HG03460 (cell line): ENCODE data around the gene SPATA13.

Experiments used
- ATAC-seq: cut with Tn5 transposase; IDR thresholded peaks from one replicate; pipeline ENCODE4 v1.9.1; 2021; ENCODE audit not compliant: unreplicated experiment

The SPATA13 gene

DNA sequence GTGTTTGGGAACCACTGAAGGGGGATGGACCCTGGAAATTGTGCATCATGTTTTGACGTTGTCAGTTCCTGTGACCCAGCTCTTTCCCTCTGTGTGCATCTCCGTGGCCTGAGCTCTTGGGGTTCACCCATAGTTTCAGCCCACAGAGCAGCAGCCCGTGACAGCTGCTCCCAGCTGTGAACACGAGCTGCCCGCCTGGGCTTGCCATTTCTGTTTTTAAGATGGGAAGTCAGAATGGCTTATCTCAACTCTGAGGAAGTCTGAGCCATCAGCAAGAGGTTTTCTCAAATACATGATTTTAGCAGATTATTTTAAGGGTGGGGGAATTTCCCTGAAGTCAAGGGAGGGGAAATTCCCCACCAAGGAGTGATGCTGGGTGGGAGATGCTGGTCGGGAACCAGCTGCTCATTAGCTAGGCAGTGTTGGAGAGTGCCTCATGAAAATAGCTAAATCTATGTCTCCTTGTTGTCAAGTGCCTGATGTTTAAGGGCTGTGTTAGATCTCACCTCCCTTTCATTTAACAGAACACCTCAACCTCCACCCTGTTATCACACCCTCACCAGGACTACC, 114.0 kb downstream of the SPATA13 start:
- peak; percentile 55 for ATAC-seq

DNA sequence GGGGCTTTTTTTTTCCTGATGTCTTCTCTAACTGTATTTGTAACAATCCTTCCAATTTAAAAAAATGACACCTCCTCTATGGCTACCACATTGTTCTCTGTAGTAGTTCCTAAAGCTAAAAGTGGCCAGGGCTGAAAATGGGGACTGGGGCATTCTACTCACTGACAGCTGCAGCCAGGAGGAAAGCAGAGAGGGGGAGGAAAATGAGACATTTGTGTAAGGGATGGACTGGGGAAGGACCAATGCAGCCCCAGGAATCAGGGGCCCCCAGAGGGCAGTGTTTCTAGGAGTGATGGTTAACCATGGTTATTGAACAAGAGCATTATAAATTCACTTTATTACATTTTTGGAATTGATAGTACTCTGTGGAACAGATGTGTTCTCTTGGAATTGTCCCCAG, 114.5 kb downstream of the SPATA13 start:
- no peak for ATAC-seq

DNA sequence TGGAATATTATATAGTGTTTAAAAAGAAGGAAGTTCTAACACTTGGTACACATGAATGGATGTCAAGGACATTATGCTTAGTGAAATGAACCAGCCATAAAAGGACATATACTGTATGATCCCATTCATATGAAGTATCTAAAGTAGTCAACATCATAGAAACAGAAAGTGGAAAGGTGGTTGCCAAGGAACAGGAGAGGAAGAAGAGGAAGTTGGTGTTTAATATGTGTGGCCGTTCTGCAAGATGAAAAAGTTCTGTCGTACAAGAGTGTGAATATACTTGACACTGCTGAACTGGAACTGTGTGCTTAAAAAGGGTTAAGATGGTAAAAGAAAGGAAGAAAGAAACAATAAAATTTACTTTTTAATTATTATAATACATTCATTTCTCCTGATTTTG, 115.8 kb downstream of the SPATA13 start:
- ATAC-seq: no peak

DNA sequence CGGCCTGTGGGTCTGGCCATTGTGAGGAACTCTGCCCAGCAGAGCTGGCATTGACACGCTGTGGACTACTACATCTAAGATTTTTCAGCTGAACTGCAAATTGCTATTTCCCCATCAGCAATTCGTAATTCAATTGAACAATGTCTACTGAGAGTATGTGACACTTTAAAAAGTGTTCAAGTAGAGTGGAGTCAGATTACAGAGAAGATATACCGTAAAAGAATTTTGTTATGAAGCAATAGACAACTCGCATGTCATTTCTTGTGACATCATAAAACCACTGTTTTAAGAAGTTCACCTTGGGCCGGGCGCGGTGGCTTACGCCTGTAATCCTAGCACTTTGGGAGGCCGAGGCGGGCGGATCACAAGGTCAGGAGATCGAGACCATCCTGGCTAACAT, 116.3 kb downstream of the SPATA13 start:
- ATAC-seq: no peak

DNA sequence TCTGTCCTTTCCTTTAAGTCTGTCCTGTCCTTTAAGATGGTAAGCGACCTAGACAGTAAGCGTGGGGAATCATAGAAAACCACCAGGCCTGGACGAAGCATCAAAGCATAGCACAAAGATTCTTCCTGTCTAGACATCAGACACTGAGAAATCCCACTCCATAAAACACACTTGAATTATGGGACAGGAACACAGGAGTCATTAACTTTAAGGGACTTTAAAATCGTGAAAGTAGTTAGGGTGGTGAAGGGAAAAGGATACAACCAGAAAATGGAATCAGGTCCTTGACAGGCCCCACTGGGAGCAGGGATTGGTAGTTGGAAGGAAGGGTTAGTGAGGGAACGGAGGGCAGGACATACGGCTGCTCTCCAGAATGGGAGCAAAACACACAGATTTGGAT, 117.2 kb downstream of the SPATA13 start:
- ATAC-seq: no peak

DNA sequence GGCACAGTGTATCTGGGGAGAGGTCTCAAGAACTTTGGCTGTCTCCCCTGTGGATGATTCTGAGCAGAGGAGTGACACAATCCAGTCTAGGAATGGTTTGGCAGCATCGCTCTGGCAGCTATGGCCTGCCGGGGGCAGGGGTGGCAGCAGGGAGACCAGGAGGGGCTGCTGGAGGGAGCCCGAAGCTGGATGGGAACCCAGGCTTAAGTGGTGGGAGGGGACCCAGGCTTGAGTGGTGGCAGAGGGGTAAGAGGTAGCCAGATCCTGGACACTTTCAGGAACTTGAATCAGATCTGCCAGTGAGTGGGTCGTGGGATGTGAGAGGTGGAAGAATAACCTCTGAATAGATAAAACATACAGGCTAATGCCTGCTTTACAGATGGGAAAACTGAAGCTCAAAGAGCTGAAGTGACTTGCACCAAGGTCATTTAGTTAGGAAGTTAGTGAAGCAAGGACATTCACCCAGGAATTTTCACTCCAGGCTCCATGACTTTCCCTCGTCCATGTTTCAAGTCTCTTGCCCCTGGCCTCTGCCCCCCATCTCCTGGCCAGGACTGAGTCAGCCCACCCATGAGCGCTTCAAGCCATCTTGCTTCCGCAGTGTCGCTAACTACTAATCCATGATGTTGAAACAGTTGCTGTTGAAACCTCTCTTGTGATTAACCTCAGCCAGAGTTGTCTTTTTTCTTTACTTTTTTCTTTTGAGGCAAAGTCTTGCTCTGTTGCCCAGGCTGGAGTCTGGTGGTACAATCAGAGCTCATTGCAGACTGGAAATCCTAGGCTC, 119.0 kb downstream of the SPATA13 start:
- ATAC-seq: no peak

DNA sequence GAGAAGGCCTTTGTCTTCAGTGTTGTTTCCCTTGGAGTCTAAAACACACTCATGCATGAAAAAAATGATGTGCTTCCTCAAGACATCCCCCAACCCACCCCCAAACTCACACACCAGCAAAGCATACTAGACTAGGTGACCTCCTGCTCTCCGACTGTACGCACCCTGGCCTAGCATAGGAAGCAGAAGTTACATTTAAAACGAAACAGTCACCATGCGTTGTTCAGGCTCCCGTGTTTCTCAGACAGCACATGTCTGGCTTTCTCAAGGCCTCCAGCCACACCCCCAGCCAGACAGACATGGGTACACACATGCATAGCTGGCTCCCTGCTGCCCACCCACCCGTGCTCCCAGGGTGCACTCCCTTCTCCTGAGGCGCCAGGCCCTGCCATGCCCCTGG, 120.2 kb downstream of the SPATA13 start:
- peak; percentile 62 for ATAC-seq

DNA sequence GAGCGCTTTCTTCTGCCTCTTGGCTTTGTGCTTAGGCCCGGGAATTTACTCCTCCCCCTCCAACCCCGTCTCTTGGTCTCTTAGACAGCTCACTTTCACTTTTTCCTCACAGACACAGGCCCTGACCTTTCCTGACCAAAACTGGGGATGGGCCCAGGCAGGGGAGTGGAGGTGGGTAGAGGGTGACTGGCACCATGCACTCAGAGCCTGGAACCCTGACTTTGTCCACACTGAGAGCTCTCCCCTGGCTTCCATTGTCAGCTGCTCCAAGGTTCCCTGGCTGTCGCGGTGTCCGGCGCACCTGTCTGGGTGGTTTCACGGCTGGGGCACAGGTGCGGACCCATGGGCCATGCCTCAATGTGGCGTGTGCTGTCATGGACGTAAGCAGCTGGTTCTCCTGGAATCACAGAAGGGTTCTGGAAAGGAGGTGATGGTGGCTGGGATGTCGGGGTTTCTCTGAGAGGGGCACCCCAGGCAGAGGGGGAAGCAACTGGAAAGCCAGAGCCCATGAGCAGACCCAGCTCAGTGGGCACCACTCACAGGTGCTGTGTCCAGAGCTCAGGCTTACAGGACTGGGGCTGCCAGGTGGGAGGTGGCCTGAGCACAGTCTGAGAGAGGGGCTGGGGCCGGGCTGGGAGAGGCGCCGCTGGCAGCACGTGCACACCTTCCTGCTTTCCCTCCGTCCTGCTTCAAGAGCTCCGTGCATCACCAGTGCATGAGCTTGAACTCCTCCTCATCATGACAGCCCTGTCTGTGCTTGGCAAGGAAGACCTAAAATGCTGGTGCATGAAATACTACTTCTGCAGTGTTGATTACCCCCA, 120.9 kb downstream of the SPATA13 start:
- no peak for ATAC-seq

DNA sequence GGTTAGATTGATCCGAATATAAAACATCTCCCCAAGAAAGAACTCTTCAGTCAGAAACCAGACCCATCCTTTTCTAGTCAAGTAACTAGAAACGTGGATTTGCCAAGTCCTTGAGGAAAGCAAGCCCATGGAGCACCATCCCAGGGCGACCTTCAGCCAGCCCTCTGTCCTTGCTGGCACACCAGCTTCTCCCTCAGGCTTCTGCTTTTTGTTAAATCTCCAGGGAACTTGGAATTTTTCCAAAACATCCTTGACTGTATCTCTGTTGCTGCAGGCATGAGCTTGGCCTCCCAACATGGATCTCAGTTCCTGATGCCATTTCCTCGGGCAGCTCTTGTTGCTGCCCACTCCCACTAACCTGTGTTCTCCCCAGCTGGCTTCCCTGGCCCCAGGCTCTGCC, 121.7 kb downstream of the SPATA13 start:
- ATAC-seq: no peak

DNA sequence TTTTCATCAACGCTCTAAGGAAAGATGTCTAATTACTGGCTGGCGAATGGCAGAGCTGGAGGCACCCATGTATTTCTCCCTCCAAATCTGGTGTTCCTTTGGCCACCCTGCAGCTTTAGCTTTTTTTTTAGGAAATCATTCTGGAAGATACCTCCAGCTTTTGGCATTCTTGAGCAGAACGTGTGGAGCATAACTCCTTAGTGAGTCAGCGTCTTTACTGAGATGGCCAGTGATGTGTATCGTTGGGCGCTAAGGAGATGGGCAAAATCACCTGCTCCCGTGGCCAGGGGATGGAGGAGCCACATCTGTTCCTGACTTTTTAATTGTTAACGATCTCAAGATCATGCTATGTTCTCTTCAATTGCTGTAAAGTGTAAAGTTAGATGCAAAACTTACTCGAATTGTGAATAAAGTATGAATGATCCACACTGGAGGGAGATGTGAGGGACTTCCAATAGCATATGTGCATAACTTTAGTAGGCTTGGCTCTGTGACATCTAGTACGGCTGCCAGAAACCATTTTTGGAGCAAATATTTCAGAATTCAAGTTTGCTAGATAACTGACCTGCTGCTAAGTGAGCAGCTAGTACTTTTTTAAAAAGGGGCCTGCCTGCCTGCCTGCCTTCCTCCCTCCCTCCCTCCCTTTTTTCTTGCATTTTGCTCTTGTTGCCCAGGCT, 124.5 kb downstream of the SPATA13 start:
- no peak for ATAC-seq

DNA sequence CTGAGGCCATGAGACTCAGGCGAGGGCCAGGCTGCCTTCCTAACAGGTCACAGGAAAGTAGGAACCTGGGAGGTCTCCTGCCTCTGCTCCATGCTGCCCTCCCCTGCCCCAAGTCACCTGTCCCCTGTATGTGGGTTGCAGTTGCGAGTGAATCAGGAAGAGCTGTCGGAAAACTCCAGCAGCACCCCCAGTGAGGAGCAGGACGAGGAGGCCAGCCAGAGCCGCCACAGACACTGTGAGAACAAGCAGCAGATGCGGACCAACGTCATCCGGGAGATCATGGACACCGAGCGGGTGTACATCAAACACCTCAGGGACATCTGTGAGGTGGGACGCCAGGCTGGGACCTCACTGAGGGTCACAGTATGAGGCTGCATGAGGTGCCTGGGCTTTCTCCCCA, 126.1 kb downstream of the SPATA13 start:
- no peak for ATAC-seq

DNA sequence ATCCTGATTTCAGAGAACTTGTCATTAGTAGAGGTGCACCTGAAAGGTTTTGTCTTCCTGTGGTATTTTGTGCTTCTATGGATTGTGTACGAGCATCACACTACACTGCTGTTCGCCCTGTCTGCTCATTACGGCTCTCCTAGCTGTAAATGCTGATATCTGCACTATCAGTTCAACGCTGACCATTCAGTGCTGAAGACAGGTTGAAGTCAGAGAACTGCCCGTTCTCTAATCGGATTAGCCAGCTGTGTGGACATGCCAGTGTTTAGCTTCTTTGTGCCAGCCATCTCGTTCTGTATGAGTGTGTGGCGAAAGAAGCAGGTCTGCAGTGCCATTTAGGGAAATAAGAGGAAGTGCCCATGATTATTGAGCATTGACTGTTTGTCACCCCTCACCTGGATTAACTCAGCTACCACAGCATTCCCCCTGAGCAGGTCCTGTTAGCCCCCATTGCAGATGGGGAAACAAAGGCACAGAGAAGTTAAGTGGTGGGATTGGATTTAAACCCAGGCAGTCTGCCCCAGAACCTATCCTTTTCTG, 127.3 kb downstream of the SPATA13 start:
- ATAC-seq: no peak

DNA sequence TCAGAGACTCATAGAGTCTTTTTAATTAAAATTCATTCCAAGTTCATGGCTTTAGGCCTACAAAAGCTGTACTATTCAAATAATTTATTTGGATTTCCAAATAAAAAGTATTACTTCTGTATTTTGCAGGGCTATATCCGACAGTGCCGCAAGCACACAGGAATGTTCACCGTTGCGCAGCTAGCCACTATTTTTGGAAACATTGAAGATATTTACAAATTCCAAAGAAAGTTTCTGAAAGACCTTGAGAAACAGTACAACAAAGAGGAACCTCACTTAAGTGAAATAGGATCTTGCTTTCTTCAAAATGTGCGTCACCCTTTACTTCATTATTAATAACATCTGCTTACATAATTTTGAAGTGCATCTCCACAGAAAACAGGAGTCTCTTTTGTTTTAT, 128.3 kb downstream of the SPATA13 start:
- no peak for ATAC-seq

DNA sequence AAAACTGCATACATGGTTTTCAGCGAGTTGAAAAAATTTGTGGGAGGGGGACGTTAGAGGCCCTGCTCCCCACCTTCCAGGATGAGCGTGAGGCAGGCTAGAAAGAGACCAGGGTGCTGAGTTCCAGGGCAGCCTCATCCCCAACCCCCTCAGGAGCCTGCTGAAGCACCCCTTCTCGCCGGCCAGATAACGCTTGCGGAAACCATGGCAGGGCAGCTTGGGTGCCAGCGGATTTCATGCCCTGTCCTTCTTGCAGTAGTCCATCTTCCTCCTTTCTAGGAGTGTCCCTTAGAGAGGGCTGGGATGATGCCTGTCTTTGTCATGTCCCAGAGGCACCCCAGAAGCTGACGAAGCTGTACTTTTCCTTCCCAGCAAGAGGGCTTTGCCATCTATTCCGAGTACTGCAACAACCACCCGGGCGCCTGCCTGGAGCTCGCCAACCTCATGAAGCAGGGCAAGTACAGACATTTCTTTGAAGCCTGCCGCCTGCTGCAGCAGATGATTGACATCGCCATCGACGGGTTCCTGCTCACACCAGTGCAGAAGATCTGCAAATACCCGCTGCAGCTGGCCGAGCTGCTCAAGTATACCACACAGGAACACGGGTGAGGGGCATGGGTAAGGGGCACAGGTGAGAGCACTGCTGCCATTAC, 129.9 kb downstream of the SPATA13 start:
- no peak for ATAC-seq

DNA sequence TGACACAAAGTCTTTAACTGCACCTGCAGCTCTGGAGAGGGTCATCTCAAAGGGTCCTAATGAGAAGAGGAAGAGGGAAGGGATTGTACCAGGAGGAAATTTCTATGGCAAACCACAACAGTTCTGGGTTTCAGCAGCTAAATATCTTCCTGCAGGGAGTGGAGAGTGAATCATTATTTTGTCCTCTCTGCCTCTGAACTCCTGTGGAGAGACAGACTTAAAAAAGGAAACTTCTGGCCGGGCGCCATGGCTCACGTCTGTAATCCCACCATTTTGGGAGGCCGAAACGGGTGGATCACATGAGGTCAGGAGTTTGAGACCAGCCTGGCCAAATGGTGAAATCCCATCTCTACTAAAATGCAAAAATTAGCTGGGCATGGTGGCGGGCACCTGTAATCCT, 132.0 kb downstream of the SPATA13 start:
- ATAC-seq: no peak

DNA sequence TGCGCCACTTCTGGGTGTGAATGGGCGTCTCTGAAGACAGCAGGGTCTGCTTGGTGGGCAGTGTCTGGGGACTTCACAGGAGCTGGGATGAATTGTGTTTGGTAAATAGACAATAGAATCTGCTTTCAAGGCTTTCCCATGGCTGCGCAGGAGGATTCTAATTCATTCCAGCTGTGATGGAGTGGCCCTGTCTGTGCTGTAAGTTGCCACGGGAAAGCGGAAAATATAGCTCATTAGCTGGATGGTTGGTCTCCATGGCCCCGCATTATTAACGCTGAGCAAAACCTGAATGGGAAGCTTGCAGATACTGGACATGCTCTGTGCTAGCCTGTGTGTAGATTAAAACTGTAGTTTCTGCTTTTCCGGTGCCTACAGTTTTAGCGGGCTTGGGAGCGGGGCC, 133.2 kb downstream of the SPATA13 start:
- ATAC-seq: no peak

DNA sequence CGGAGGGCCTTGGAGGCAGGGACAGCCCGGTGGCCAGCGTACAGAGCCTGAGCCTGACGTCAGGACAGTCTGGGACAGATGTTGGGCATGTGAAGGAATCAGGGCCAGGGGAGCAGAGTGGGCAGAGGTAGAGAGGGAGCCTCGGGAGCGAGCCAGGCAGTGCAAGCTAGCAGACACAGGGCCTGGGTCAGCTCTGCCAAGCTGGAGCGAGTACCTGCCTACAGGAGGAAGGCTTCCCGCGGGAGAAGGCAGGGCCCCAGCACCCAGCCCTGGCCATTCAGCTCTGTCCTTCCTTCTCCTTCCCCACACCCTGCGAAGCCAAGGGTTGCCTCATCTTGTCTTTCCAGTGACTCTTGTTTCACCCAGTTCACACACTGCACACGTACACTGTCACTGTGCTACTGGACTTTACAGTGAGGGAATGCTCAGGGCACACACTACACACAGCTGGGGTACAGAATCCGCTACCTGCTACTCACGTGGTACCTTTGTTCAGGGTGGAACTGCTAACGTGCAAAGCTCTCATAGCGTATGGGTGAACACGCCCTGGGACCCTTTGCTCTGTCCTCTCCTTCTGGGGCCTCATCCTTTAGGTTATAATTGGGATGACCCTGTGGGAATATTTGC, 139.1 kb downstream of the SPATA13 start:
- no peak for ATAC-seq

DNA sequence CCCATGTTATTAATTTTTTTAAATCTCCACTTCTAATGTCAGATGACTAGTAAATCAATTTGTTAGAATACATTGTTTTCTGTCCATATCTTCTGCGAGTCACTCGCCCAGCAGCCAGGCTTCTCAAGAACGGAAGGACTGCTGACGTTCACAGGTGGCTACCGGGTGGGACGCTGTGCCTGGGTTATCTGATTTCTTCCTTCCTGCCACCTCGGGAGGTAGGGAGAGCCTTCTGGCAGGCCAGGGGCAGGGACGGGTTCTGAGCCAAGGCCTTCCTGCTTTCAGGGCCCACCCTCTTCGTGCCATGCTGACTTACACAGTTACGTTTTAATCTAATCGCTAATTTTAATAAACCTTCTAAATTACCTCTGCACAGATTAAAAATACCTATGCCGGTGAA, 140.9 kb downstream of the SPATA13 start:
- no peak for ATAC-seq

DNA sequence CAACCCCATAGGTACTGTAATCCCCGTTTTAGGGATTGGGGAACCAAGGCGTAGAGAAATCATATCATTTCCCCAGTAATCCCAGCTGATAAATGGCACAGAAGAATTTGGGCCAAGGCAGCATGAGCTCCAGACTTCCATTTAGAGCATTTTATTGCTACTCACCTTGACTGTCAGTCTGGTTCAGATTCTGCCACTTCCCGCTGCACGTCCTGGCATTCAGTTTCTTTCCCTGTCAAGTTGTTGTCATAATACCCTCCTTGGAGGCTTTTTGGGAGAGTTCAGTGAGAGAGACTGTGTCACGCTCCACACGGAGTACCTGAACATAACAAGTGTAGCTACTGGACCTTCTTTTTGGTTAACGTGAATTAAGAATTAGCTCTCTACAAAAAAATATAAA, 141.4 kb downstream of the SPATA13 start:
- no peak for ATAC-seq

DNA sequence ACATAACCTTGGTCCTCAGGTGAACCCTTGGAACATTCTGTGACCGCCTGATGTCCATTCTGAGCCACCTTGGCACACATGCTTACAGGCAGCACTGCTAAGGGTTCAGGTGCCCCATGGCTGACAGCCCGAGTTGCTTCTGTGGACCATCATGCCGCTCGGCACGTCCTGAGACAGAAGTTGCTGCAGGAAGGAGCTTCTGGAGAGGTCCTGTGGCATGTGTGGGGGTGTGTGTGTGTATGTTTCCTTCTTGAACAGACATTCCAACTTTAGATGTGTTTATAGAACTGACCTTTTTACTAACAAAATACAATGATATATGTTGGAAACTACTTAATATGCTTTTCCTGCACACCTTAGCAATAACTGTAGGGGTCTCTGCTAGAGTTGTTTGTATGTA, 144.1 kb downstream of the SPATA13 start:
- ATAC-seq: no peak
